GM19099 (cell line): ENCODE data around the gene PDE7B.

Experiments
- POLR2A ChIP-seq: IDR thresholded peaks from 3 replicates; pipeline ENCODE4 v1.6.1; 2011; ENCODE audit warnings: low read depth; ENCODE audit not compliant: insufficient read length; ENCODE audit errors: extremely low read depth

Gene PDE7B

GRCh38 chr6:136153707-136154375 lies 302.3 kb downstream of the PDE7B start:
- no peak for TF ChIP-seq POLR2A

DNA sequence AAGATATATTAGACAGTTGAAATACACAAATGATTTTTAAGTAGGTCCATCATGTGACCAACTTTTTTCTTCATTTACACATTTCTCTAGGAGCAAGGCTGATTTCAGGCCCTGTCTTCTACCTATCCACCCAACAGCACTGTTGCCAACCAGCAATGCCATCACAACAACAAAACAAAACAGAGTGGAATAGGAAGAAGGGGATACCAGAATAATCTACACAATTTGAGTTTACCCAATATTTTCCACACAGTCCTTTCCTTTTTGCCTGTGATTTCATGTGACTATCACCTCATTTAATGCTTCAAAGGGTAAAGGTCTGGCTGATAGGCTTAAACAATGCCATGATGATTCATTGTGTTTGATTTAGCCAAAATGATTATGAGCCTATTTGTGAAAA lies 303.7 kb downstream of the PDE7B start:
- TF ChIP-seq POLR2A = no peak

DNA sequence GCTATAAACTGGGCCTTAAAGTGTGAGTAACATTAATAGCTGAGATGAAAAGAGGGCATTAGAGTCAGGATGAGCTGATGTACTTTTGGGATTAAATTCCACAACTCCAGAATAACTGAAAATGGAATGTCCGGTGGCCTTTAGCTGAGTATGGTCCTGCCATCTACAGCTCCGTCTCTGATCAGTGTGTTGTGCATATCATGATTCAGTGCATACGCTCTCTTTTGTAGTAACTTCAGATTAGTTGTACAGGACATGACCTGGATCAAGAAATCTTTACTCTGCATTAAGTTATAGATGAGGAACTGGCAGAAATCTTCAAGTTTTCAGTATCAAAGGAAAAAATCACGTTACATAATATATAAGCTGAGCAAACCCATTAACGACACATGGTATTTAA lies 306.2 kb downstream of the PDE7B start:
- no peak for TF ChIP-seq POLR2A

- TF ChIP-seq POLR2A = no peak
Measured at GRCh38 chr6:136158387-136158821, 306.9 kb downstream of the PDE7B start.

- TF ChIP-seq POLR2A = no peak
Measured at GRCh38 chr6:136158971-136159370, 307.5 kb downstream of the PDE7B start.

GRCh38 chr6:136160250-136160649 lies 308.7 kb downstream of the PDE7B start:
- no peak for TF ChIP-seq POLR2A

DNA sequence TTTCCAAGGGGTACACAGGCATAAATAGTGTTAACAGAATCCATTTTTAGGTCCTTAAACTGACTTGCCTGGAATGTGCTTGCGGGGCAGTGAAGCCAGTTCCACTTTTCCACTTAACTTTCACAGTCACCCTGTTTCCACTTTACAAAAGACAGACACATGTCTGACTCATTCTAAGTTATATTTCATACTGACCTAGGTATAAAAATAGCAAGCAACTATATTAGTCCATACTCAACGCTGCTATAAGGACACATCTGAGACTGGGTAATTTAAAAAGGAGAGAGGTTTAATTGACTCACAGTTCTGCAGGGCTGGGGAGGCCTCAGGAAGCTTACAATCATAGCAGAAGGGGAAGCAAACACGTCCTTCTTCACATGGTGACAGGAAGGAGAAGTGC lies 310.4 kb downstream of the PDE7B start:
- no peak for TF ChIP-seq POLR2A

DNA sequence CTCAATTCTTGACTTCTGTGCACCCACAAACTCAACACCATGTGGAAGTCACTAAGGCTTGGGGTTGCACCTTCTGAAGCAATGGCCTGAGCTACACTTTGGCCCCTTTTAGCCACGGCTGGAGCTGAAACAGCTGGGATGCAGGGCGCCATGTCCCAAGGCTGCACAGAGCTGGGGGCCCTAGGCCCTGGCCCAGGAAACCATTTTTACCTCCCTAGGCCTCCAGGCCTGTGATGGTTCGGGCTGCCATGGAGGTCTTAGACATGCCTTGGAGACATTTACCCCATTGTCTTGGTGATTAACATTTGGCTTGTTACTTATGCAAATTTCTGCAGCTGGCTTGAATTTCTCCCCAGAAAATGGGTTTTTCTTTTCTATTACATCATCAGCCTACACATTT lies 311.8 kb downstream of the PDE7B start:
- no peak for TF ChIP-seq POLR2A

DNA sequence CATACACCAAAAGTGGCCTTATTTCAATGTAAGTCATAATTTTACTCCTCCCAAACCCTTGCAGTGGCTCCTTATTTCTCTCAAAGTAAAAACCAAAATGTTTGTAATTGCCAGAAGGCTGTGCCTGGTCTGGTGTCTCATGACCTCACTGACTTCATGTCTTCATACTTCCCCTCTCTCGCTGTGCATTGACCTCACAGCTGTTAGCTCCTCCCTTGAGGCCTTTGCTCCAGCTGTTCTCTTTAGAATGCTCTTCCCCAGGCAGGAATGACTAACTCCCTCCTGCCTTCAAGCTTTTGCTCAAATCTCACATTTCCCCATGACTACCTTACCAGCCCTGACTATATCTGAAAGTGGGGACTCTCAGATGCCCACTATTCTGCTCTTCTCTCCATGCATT lies 315.3 kb downstream of the PDE7B start:
- TF ChIP-seq POLR2A = no peak

GRCh38 chr6:136169394-136170148 lies 318.1 kb downstream of the PDE7B start:
- no peak for TF ChIP-seq POLR2A

GRCh38 chr6:136171231-136171630 lies 319.7 kb downstream of the PDE7B start:
- TF ChIP-seq POLR2A = no peak

DNA sequence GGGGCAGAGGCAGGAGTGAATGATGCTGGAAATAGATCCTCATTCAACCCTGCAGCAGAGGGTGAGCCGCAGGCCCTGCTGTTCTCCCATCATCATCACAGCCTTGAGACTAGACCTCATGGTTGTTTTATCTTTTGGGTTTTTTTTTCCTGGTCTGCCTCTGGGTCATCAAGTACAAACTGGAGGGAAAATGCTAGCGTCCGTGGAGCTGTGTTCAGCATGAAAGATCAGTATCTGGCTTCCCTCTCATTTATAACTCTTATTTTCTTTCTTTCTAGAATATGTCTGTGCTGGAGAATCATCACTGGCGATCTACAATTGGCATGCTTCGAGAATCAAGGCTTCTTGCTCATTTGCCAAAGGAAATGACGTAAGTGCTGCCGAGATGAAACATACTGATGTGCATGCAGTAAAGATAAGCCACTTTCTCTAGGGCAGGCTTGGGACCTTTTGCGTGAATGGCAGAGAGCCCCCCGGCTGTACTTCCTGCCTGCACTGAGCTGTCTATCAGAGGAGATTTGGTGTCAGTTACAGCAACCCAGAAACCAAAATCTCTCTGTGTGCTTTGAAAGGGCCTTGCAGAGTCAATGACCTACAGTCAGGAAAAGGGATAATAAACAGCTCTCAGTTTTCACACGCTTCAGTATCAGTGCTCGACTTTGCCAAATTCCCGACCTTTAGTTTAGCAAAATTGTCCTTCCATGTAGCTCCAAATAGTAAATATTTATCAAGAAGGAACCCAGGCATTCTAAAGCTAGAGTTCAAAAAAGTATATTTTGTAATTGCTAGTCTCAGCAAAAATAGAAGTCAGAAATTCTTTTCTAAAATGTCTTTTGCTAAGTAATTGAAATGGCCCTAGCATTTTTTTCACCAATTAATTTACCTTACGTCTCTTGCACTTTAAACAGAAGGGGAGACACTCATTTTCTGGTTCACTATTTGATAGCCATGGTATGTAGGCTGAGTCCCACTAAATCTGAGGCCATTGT lies 322.3 kb downstream of the PDE7B start:
- TF ChIP-seq POLR2A = no peak

GRCh38 chr6:136174510-136174909 lies 323.0 kb downstream of the PDE7B start:
- no peak for TF ChIP-seq POLR2A

- TF ChIP-seq POLR2A = no peak
Measured at GRCh38 chr6:136175873-136176272, 324.4 kb downstream of the PDE7B start.

GRCh38 chr6:136178749-136179148 lies 327.2 kb downstream of the PDE7B start:
- no peak for TF ChIP-seq POLR2A
